H9 (cell line): ENCODE results near the gene CLMP. TPM values are rescaled to one million over a fixed set of nuclear protein-coding genes. Genes with fewer than 3 reads are reported as not detected.

Experiments used
- DNase-seq: peaks from one replicate; pipeline ENCODE4 v3.0.0-alpha.2; 2017
- H2AFZ ChIP-seq: one replicate; pipeline ENCODE4 v1.6.1; 2013; ENCODE audit warnings: mild to moderate bottlenecking, low read length, control low read depth, moderate library complexity
- H2AK5ac ChIP-seq: 2 replicates; pipeline ENCODE4 v1.6.1; 2013; ENCODE audit warnings: low read length, control low read depth, mixed read lengths; ENCODE audit not compliant: insufficient read length
- H2BK120ac ChIP-seq: one replicate; pipeline ENCODE4 v1.6.1; 2013; ENCODE audit warnings: low read depth, mild to moderate bottlenecking, low read length, control low read depth, inconsistent platforms; ENCODE audit not compliant: poor library complexity, severe bottlenecking
- H2BK12ac ChIP-seq: 2 replicates; pipeline ENCODE4 v1.6.1; 2013; ENCODE audit warnings: low read length, control low read depth, mixed read lengths, low read depth; ENCODE audit not compliant: insufficient read length
- H2BK15ac ChIP-seq: 2 replicates; pipeline ENCODE4 v1.6.1; 2013; ENCODE audit warnings: low read depth, low read length, control low read depth
- H2BK20ac ChIP-seq: one replicate; pipeline ENCODE4 v1.6.1; 2013; ENCODE audit warnings: low read depth, mild to moderate bottlenecking, low read length, control low read depth, inconsistent platforms; ENCODE audit not compliant: poor library complexity, severe bottlenecking
- H2BK5ac ChIP-seq: 2 replicates; pipeline ENCODE4 v1.6.1; 2013; ENCODE audit warnings: low read length, control low read depth, mixed read lengths; ENCODE audit not compliant: insufficient read length
- H3K14ac ChIP-seq: 2 replicates; pipeline ENCODE4 v1.6.1; 2013; ENCODE audit warnings: low read length, control low read depth; ENCODE audit not compliant: insufficient read depth
- H3K18ac ChIP-seq: 2 replicates; pipeline ENCODE4 v1.6.1; 2013; ENCODE audit warnings: low read depth, mild to moderate bottlenecking, mixed read lengths, low read length, control low read depth; ENCODE audit not compliant: insufficient read length
- H3K23ac ChIP-seq: 2 replicates; pipeline ENCODE4 v1.6.1; 2013; ENCODE audit warnings: low read length, control low read depth, mixed read lengths, low read depth; ENCODE audit not compliant: insufficient read length
- H3K23me2 ChIP-seq: 2 replicates; pipeline ENCODE4 v1.6.1; 2013; ENCODE audit warnings: low read depth, mild to moderate bottlenecking, mixed read lengths, low read length, control low read depth; ENCODE audit not compliant: insufficient read length, poor library complexity, severe bottlenecking
- H3K27ac ChIP-seq: 2 replicates; pipeline ENCODE4 v1.5.1; 2013; ENCODE audit warnings: low read length, control low read depth, mixed read lengths, low read depth; ENCODE audit not compliant: insufficient read length
- H3K27me3 ChIP-seq: 2 replicates; pipeline ENCODE4 v1.6.1; 2013; ENCODE audit warnings: low read length, control low read depth, inconsistent platforms; ENCODE audit not compliant: insufficient read depth
- H3K4ac ChIP-seq: 2 replicates; pipeline ENCODE4 v1.6.1; 2013; ENCODE audit warnings: low read depth, mild to moderate bottlenecking, control low read depth, inconsistent platforms, low read length, moderate library complexity
- H3K4me1 ChIP-seq: 2 replicates; pipeline ENCODE4 v1.6.1; 2013; ENCODE audit warnings: low read length, control low read depth, inconsistent platforms; ENCODE audit not compliant: insufficient read depth
- H3K4me2 ChIP-seq: 2 replicates; pipeline ENCODE4 v1.6.1; 2013; ENCODE audit warnings: low read length, control low read depth, mixed read lengths; ENCODE audit not compliant: insufficient read length, insufficient read depth
- H3K56ac ChIP-seq: 2 replicates; pipeline ENCODE4 v1.6.1; 2013; ENCODE audit warnings: low read depth, mild to moderate bottlenecking, mixed read lengths, low read length, control low read depth; ENCODE audit not compliant: insufficient read length
- H3K79me1 ChIP-seq: 2 replicates; pipeline ENCODE4 v1.6.1; 2013; ENCODE audit warnings: low read depth, mild to moderate bottlenecking, moderate library complexity, low read length, control low read depth, inconsistent platforms; ENCODE audit not compliant: insufficient read depth, poor library complexity, severe bottlenecking
- H3K79me2 ChIP-seq: 2 replicates; pipeline ENCODE4 v1.6.1; 2013; ENCODE audit warnings: low read length, control low read depth, inconsistent platforms; ENCODE audit not compliant: insufficient read depth
- H3K9ac ChIP-seq: 2 replicates; pipeline ENCODE4 v1.6.1; 2013; ENCODE audit warnings: low read length, control low read depth, mixed read lengths; ENCODE audit not compliant: insufficient read length; ENCODE audit errors: extremely low read depth
- H3K9me3 ChIP-seq: one replicate; pipeline ENCODE4 v1.6.1; 2013; ENCODE audit warnings: low read depth, low read length, inconsistent platforms; ENCODE audit not compliant: control insufficient read depth
- H3T11ph ChIP-seq: one replicate; pipeline ENCODE4 v1.6.1; 2013; ENCODE audit warnings: mild to moderate bottlenecking, low read length, control low read depth, inconsistent platforms
- H4K20me1 ChIP-seq: one replicate; pipeline ENCODE4 v1.6.1; 2013; ENCODE audit not compliant: control insufficient read depth, insufficient read length, insufficient read depth
- H4K5ac ChIP-seq: 2 replicates; pipeline ENCODE4 v1.6.1; 2013; ENCODE audit warnings: low read depth, mild to moderate bottlenecking, mixed read lengths, low read length, control low read depth; ENCODE audit not compliant: insufficient read length
- H4K8ac ChIP-seq: replicated peaks from 2 replicates; pipeline ENCODE4 v1.6.1; 2013; ENCODE audit warnings: low read length, control low read depth, mixed read lengths, low read depth; ENCODE audit not compliant: insufficient read length
- H4K91ac ChIP-seq: 2 replicates; pipeline ENCODE4 v1.6.1; 2013; ENCODE audit warnings: low read depth, mild to moderate bottlenecking, moderate library complexity, mixed read lengths, low read length, control low read depth; ENCODE audit not compliant: insufficient read length
- H3K27ac Mint-ChIP-seq, 3 experiments: 2 replicates in 2 of 3; 3 replicates in 1 of 3; pipeline ENCODE4 v1.8.0; 2020 to 2021; ENCODE audit warnings: mixed read lengths in 3 of 3, mild to moderate bottlenecking in 1 of 3, moderate library complexity in 1 of 3
- H3K27me3 Mint-ChIP-seq: 2 replicates; pipeline ENCODE4 v1.8.0; 2021; ENCODE audit warnings: low read depth, mild to moderate bottlenecking, moderate library complexity, mixed read lengths
- H3K36me3 Mint-ChIP-seq, 3 experiments: 2 replicates in 2 of 3; 3 replicates in 1 of 3; pipeline ENCODE4 v1.8.0; 2020 to 2021; ENCODE audit warnings: low read depth in 3 of 3, mixed read lengths in 3 of 3; ENCODE audit not compliant: insufficient read depth in 1 of 3
- H3K4me1 Mint-ChIP-seq, 2 experiments: 2 replicates each; pipeline ENCODE4 v1.8.0; 2020; ENCODE audit warnings: mixed read lengths in 2 of 2
- H3K4me3 Mint-ChIP-seq, 2 experiments: 2 replicates in 1 of 2; 3 replicates in 1 of 2; pipeline ENCODE4 v1.8.0; 2020 to 2021; ENCODE audit warnings: mild to moderate bottlenecking in 2 of 2, mixed read lengths in 2 of 2, moderate library complexity in 1 of 2
- H3K9me3 Mint-ChIP-seq, 2 experiments: 2 replicates in 1 of 2; 3 replicates in 1 of 2; pipeline ENCODE4 v1.8.0; 2020; ENCODE audit warnings: mild to moderate bottlenecking in 2 of 2, mixed read lengths in 2 of 2, moderate library complexity in 1 of 2
- CTCF ChIP-seq: fragments of 200-600 bp; sonication (generic); conservative IDR thresholded peaks from 3 replicates; pipeline ENCODE4 v1.8.0; 2021; ENCODE audit warnings: antibody characterized with exemption, mild to moderate bottlenecking
- WGBS: extraction: QIAGEN DNeasy Blood & Tissue Kit; methylation state at CpG from one replicate; pipeline ENCODE4 v1.1.7; 2013; ENCODE audit warnings: missing lambda C conversion rate, low lambda C conversion rate, mixed read lengths; ENCODE audit not compliant: insufficient read length; ENCODE audit errors: extremely low coverage; 5-methylcytosine and 5-hydroxymethylcytosine counted together
- total RNA-seq: library from RNA; stranded (reverse); gene quantifications from 2 replicates; pipeline ENCODE4 v1.2.1, GENCODE V29; 2021

Gene CLMP
- total RNA-seq, 1 experiment from 2014 or later: 13.8 TPM

- no peak overlapping the region for H3K4me3 Mint-ChIP-seq
- no peak overlapping the region for H3K23ac ChIP-seq
- H4K5ac ChIP-seq: no peak overlapping the region
- no peak overlapping the region for H2BK12ac ChIP-seq
- H3K9me3 Mint-ChIP-seq: no peaks in the 10 kb centered on the region
- peaks cover 2% of the 10 kb centered on the region; the same call in 1 of the 2 replicates for H3K4me1 ChIP-seq
- H3K79me1 ChIP-seq: no peaks in the 10 kb centered on the region
- no peak overlapping the region for H4K91ac ChIP-seq
- H2BK120ac ChIP-seq: no peak overlapping the region
- H3K18ac ChIP-seq: no peak overlapping the region
- no peak overlapping the region for H2AK5ac ChIP-seq
- no peaks in the 10 kb centered on the region for H4K20me1 ChIP-seq
- H3K23me2 ChIP-seq: no peaks in the 10 kb centered on the region
- no peak for DNase-seq
- H3K27me3 ChIP-seq: no peaks in the 10 kb centered on the region
- no peak overlapping the region for H3T11ph ChIP-seq
- H3K9ac ChIP-seq: no peak overlapping the region
- H3K14ac ChIP-seq: no peak overlapping the region
- no peak overlapping the region for H3K4me2 ChIP-seq
- H3K4me1 Mint-ChIP-seq: peaks cover 28 to 30% of the 10 kb centered on the region in 2 experiments
- H3K9me3 ChIP-seq: no peaks in the 10 kb centered on the region
- H2BK20ac ChIP-seq: no peak overlapping the region
- no peak overlapping the region for H2BK5ac ChIP-seq
- no peak for TF ChIP-seq CTCF
- H3K36me3 Mint-ChIP-seq: no peaks in the 10 kb centered on the region
- H3K4ac ChIP-seq: no peak overlapping the region
- no CpG with 5 or more reads among the region's 4 CpGs for WGBS
- H3K27ac Mint-ChIP-seq: no peak overlapping the region
- H2AFZ ChIP-seq: no peak overlapping the region
- peaks cover 19% of the 10 kb centered on the region for H3K27me3 Mint-ChIP-seq
- no peak overlapping the region for H3K56ac ChIP-seq
- no peak overlapping the region for H2BK15ac ChIP-seq
- H4K8ac ChIP-seq: no peak overlapping the region
- no peaks in the 10 kb centered on the region for H3K79me2 ChIP-seq
- H3K27ac ChIP-seq: no peak overlapping the region
Measured at GRCh38 chr11:123203471-123203870, 8.4 kb upstream of the CLMP start.
